OCI-LY1 (cell line): Measurements from ENCODE around the gene SMIM29.

Experiments
- CTCF ChIP-seq: fragments of 200-600 bp; sonication (generic), shearing (Covaris generic); IDR thresholded peaks from 2 replicates; pipeline ENCODE4 v1.5.1; 2017; ENCODE audit warnings: mild to moderate bottlenecking, antibody characterized with exemption, low read length, moderate library complexity, mixed read lengths
- EZH2 ChIP-seq: fragments of 200-600 bp; sonication (generic), shearing (Covaris generic); IDR thresholded peaks from 2 replicates; pipeline ENCODE4 v1.8.0; 2017; ENCODE audit warnings: borderline replicate concordance, mixed run types, mild to moderate bottlenecking, antibody characterized with exemption, low read length, moderate library complexity, mixed read lengths

- TF ChIP-seq CTCF (no peak), EZH2 (no peak)
Measured at GRCh38 chr6:34239893-34240292, 8.9 kb downstream of the SMIM29 start.
